ENCODE results near the gene ADRA2B.
"Not testable (repeated sequence)": the region's sequence is repeated elsewhere in the genome, so short reads cannot be mapped to it uniquely, and the experiment has no call there.

DNA sequence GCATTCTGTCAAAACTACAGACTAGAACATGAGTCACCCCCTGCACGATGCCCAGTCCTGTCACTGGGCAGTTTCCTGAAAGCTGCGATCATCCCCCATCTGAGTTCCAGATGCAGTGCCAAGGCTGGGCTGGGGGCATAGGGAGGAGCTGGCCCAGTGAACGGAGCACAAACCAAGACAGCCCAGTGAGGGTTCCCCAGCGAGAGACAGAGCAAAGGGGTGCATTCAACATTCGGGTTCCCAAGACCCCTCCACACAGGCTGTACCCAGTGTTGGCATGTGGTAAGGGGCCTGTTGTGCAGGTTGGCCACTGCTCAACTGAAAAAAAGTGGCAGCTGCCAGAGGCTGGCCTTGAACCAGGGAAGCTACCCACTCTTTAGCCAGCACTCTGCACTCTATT lies 46.0 kb downstream of the ADRA2B start:
- TF ChIP-seq, protein P1, sequence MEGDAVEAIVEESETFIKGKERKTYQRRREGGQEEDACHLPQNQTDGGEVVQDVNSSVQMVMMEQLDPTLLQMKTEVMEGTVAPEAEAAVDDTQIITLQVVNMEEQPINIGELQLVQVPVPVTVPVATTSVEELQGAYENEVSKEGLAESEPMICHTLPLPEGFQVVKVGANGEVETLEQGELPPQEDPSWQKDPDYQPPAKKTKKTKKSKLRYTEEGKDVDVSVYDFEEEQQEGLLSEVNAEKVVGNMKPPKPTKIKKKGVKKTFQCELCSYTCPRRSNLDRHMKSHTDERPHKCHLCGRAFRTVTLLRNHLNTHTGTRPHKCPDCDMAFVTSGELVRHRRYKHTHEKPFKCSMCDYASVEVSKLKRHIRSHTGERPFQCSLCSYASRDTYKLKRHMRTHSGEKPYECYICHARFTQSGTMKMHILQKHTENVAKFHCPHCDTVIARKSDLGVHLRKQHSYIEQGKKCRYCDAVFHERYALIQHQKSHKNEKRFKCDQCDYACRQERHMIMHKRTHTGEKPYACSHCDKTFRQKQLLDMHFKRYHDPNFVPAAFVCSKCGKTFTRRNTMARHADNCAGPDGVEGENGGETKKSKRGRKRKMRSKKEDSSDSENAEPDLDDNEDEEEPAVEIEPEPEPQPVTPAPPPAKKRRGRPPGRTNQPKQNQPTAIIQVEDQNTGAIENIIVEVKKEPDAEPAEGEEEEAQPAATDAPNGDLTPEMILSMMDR (IDR thresholded peaks at IDR 0.05), result not testable (repeated sequence)
- not testable (repeated sequence) for TF ChIP-seq POLR2AphosphoS5 (IDR thresholded peaks at IDR 0.05; ENCODE audit: insufficient read depth in 1 of 2, low read depth in 1 of 2); POLR2A (IDR thresholded peaks at IDR 0.05)
